Retina (tissue), 1 donor: ENCODE measurements around the gene GALNT10.

Experiments used
- DNase-seq: peaks from one replicate; pipeline ENCODE4 v3.0.0-alpha.2; 2016

Gene GALNT10

DNA sequence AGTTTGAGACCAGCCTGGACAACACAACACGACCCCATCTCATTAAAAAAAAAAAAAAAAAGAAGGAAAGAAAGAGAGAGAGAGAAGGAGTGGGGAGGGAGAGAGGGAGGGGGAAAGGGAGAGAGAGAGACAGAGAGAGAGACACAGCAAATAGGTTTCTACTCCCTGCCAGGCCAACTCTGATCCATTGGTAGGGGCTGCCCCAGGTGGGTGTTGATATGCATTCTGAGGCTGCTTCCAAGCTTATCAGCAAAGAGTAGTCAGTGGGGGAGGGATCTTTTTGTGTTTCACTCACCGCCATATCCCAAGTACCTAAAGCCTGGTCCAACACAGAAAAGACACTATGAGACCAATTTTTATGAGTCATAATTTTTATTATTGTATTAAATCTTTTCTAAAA, 198.3 kb downstream of the GALNT10 start:
- DNase-seq: no peak

DNA sequence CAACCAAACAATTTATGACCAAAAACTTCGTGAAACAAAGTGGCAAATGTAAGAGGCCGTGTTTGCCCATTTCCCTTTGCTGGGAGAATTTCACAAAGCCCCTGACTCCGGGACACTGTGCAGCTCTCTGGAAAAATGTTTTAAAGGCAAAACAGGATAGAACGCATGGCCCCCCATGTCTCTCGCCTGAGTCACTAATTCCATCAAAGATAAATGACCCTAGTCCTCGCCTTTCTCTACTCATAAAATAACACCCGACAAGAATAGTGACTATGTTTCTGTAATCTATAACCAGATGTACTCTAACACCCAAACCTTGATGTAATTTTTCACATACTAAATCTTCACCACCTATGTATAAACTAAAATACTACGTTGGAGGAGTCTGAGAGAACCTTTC, 199.6 kb downstream of the GALNT10 start:
- no peak for DNase-seq

DNA sequence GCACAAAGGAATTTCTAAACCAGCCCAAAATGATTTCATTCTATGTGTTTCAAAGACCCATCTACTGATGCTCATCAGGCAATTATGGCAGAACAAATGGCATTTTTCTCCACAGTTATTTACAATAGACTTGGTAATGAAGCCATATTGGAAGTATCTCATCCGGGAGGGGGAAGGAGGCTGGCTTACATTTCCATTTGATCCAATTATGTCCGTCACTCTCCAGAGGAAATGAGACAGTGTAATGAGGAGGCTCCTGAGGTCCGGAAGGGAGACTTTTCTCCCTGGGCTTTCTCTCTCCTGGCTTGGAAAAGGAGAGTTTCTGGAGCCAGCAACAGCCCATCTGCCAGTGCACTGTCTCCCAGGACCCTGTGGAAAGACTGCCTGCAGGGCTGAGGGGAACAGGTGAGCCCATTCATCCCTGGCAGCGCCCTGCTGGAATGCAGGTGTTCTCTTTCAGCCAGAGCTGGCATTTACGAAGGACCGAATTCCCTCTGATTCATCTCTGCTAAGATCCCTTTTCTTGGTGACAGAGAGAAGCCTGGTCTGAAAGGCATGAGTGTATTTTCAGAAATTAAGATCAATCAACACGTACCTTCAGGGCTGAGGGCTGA, 200.3 kb downstream of the GALNT10 start:
- DNase-seq: no peak

DNA sequence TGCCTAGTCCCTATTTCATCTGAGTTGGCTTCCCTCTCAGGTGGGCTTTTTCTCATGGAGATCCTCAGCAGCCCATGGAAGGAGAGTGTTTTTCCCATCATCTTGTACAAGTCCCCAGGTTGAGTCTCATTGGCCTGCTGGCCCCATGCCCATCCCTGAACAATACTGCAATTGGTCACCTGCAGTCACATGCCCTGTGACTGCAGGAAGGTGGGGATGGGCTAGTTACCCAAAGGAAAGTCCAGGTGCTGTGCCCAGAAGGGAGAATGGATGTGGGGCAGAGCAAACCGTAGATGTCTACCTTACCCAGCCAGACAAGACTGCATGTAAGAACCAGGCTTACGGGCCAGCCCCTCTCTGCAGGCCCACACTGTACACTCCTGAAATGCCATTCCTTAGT, 201.3 kb downstream of the GALNT10 start:
- DNase-seq: no peak

DNA sequence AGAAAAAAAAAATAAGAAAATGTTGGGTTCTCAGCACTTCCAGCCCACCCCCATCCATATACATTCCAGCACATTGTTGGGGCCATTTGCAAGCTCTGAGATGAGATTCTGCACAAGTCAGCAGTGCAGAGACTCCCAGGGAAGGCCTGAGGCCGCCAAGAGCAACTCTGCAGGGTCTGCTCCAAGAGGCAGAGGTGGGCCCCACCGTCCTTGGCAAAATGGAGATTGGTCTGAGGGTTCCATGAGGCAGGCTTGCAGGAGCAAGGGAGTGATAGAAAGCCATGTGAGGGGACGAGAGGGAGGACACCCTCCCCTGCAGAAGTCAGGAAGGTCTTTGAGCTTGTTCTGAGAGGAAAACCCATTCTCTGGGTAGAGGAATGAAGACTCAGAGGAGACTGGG, 203.3 kb downstream of the GALNT10 start:
- no peak for DNase-seq

DNA sequence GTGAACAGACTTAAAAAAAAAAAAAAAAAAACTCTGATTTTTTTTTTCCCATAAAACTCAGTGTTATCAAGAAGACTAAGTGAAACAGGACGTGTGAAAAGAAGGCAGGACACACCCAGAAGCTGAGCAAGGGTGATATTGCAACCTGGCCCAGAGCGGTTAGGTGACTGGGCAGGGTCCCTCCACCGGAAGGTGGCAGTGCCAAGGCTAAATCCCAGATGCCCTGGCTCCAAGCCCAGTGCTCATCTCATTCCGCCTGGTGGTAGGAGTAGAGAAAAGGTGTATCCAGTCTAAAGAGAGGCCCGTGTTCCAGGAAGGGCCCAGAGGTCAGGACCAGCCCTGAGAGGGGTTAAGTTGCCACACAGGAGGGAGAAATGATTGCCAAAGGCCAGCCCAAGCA, 203.8 kb downstream of the GALNT10 start:
- no peak for DNase-seq

DNA sequence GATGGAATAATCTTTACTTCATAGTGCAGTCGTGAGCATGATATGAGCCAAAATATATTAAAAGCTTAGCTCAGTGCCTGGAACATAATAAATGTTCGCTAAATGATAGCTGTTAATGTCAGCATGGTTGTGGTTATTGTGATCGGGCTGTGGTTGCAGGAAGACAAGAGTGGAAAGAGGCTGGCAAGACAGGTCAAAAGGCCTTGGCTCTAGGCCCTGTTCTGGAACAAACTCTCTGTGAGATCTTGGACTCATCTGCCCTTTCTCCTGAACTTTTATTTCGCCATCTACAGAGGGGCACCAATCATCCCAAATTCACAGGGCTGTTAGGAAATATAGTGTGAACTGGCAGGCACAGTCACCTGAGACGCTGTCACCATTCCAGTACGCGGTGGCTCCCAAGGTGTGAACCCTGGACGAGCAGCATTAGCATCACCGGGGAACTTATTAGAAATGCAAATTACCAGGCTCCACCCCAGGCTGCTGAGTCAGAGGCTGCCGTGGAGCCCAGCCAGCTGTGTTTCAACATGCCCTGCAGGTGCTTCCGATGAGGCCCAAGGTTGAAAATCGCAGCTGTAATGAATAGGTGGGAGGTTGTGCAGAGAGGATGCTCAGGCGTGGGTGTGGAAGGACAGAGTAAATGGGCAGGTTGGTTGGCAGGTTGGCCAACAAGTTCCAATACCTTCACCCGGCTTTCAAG, 205.0 kb downstream of the GALNT10 start:
- DNase-seq: no peak

DNA sequence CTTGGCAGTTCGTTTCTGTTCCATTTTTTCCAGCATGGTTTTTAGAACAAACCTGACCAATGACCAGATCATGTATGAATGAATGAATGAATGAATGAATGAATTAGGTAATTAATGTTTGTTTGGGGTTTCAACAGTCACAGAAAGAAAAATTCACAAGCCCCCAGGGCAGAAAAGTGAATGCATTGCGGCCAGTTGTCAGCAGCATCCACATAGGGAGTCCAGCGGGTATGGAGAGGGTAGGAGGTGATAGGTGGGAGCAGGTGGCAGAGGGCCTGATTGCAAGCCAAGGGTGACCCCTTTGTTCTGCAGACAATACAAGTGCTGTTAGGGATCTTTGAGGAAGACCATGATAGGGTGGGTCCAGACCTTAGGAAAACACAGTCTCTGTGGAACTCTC, 205.6 kb downstream of the GALNT10 start:
- DNase-seq: no peak

DNA sequence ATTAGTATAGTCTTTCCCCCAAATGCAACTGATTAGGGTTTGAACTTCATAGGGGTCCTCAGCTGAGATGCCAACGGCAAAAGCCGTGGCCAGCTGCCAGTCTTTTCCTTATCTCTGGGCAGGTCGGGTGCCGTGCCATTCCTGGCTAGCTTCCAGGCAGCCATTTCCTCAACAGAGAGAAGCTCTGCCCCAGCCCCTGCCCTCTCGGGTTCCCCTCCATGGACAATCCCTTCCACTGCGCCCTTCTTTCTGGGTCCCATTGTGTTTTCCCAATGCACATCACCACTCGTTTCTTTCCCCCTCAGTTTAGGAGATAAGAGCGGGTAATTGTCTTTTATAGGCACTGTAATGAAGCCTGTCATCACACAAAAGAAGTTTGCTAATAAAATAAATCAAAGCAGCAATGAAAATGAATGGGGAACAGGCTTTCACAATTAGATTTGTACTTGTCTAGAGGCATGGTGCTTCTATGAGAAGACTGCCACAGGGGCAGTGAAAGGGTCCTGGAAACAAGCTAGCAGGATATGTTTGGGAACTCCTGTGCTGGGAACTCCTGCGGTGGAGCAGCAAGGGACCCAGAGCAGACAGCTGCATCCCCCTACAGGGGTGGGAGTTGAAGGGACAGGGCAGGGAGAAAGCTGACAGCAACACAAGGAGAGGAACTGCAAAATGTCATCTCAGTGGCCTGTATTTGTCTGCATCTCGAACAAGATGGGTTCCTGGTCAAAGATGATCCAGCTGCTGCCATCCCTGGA, 207.3 kb downstream of the GALNT10 start:
- no peak for DNase-seq

DNA sequence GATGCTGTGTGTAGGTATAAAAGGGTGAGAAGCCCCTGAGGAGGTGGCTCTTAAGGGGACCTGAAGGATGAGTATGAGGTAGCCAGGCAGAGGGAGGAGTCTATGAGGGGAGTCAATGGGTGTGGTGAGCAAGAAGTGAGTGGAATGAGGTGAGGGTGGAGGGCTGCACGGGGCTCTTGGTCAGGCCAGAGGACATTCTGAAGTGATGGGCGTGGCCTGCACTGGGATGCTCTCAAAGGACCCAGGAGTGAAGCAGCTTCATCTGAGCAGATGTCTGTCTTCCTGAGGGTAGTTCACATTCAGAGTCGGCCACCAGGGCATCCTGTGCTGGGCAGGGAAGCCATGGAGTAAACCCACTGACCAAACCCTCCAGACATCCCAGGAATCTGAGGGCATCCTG, 210.1 kb downstream of the GALNT10 start:
- no peak for DNase-seq

DNA sequence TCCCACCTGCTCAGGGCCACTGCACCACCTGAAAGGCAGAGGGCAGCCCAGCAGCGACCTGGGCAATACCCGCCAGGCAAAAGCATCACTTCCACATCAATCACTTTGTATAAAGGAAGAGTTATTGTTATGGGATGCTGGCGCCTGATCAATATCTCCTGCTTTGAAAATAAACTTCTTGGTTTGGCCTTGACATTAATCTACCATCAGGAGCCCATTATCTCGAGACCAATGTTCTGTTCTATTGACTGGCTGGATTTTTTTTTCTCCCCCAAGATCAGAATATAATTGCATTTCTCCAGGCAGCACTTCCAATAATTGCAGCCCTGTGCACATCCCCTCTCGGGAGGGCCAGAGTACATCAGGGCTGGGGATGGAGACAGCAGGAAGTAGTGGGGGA, 210.8 kb downstream of the GALNT10 start:
- no peak for DNase-seq

DNA sequence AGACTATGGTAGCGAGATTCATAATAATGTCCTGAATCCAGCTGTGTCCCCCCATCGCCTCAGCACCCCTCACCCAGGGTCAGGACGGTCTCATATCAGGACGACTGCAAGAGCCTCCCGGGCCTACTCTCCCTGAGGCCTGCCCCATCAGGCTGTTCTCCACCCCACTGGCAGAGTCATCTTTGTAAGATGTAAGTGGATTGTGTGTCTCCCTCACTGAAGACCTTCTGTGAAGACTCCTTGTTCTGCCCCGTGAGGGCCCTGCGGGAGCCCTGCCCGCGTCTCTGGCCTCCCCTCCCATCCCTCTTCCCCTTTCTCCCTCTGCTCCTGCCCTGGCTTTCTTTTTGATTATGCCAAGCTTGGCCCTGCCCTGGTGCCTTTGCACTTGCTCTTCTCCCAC, 211.4 kb downstream of the GALNT10 start:
- no peak for DNase-seq

DNA sequence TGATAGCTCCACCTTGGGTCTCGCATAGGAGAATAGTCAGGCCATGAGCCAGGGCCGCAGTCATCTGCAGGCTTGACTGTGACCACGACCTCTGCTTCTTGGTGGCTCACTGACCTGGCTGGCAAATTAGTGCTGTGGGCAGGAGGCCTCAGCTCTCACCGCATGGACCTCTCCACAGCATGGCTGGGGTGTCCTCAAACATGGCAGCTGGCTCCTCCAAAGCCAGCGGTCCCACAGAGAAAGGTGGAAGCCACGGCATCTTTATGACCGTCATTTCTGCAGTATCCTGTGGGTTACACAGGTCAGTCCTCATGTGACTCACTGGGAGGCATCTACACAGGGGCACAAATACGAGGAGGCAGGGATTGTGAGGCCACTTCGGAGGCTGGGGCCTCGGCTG, 212.1 kb downstream of the GALNT10 start:
- no peak for DNase-seq

DNA sequence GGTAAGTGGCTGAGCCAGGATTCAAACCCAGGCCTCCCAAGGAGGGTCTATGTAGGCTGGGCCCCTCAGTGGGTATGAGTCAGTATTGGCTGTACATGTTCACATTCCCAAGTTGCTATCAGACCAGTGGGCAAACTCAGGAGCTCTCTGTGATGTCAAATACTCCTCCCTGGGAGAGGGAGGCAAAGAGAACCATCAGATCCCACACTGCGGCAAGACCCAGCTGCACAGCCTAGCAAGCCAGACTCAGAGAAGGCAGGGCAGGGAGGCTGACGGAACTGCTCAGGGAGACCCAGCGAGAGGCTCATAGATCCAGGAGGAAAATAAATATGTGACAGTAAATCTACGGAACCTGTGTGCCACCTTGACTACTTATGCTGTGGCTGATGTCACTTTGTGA, 212.7 kb downstream of the GALNT10 start:
- no peak for DNase-seq

DNA sequence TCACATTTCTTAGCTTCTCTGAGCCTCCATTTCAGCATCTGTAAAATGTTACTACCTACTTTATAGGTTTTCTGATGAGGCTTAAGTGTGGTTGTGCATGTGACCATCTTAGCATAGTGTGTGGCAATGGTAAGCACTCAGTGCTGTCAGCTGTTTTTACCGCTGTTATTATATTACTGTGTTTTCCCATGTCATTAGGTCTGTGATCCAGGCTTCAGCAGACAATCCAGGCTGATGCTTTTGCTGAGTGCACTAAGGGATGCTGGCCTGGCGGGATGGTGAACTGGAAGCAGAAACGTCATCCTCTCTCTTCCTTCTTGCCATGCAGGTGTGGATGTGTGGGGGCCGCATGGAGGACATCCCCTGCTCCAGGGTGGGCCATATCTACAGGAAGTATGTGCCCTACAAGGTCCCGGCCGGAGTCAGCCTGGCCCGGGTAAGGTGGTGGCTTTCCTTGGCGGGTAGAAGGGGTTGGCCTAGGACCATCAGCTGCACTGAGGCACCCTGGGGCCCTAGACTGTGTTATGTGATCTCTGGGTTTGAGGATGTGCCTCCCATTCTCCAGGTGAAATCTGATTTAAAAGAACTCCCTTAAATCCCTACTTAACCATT, 213.3 kb downstream of the GALNT10 start:
- no peak for DNase-seq

DNA sequence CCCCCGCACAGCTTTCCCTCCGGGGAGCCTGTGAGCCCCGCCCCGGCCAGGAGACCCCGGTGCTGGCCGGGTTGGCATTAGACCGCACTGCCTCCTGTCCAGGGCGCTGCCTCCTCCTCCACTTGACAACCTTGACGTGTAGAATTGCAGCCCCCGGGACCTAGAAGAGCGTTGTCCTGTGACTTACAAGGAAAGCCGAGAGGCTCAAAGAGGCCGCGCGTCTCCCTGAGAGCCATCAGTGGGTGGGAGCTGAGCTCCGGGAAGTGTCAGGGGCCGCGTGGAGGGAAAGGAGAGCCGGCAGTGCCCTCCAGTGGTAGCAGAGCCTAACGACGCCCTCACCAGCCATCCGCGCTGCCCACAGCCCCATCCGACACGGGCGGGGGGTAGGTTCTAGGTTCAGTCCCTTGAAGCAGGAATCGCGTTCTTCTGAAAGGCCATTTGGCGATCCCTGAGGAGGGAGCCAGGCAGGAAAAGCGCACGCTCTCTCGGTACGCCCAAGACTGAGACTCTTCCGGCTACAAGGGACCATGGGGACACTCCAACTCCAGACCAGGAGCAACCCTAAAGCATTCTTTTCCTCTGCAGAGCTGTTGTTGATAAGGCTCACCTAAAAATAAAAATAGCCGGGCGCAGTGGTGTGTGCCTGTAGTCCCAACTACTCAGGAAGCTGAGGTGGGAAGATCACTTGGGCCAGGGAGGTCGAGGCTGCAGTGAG, 214.7 kb downstream of the GALNT10 start:
- DNase-seq: peak; percentile 93

DNA sequence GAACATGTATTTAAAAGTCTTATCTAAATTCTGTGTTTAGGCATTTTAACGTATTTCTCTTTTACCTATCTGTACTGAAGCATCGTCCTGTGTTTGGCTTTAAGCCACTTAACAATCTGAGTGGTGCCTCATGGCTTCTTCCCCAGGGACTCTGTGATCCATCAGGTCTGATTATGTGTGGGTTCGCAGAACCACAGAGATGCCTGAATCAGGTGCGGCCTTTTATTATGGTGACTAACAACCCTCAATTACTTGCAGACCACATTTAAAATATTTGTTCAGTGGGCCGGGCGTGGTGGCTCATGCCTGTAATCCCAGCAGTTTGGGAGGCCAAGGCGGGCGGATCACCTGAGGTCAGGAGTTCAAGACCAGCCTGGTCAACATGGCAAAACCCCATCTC, 215.7 kb downstream of the GALNT10 start:
- no peak for DNase-seq

DNA sequence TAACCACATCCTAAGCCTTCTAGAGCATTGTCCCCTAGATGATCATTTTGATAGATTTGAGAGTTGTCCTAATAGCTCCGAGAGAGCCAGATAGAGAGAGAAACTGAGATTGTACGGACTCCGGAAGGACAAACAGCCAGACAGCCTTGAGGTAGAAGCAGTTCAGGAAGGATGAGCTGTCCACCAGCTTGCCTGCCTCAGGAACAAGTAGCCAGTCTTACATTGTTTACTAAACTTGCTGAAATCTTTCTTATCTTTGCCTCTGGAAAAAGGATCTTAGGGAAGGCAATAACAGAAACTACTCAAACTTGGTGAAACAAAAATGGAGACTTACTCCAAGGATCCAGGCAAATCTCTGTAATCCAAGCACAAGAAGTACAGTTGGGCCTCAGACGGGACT, 216.3 kb downstream of the GALNT10 start:
- no peak for DNase-seq

DNA sequence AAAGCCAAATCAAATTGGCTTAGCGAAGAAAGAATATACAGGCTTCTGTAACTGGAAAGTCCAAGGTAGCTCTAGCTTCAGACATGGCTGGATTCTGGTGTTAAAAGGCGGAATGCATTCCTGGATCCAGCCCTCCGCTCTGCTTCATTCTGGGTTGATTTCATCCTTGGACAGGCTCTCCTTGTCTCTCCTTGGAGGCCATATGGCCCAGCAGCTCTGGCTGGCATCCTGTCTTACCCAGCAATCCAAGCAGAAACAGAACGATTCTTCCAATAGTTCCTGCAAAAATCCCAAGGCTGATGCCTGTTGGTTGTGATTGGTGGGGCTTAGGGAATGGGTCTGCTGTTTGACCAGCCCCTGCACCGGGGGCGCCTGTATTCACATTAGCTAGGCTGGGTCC, 218.3 kb downstream of the GALNT10 start:
- DNase-seq: no peak

DNA sequence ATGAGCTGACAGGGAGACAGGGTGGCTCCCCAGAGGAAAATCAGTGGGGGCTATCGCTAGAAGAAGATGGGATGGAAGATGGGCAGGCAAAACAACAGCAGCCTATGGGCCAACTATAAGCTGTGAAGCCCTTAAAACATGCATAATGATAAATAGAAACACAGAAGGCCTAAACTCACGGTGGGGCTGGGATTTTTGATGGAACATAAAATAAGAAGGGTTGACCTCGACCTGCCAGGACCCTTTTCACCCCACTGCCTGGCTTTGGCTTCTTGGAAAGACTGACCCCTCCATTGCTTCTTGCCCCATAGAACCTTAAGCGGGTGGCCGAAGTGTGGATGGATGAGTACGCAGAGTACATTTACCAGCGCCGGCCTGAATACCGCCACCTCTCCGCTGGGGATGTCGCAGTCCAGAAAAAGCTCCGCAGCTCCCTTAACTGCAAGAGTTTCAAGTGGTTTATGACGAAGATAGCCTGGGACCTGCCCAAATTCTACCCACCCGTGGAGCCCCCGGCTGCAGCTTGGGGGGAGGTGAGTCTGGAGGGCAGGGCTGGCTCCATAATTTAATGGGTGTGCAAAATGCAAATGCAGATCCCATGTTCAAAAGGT, 218.8 kb downstream of the GALNT10 start:
- no peak for DNase-seq

DNA sequence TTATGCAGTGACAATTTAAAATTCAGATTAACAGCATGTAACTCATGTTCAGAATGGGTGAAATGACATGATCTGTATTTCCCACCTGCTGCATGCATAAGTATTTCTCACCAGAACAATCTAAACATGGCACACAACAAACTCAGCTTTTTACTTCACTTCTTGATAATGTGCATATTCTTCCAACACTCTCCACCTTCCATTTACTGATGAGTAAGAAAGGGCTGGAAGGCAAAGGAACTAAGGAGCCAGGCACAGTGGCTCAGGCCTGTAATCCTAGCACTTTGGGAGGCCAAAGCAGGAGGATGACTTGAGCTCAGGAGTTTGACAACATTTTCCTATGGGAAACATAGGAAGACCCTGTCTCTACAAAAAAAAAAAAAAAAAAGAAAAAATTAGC, 219.5 kb downstream of the GALNT10 start:
- no peak for DNase-seq

DNA sequence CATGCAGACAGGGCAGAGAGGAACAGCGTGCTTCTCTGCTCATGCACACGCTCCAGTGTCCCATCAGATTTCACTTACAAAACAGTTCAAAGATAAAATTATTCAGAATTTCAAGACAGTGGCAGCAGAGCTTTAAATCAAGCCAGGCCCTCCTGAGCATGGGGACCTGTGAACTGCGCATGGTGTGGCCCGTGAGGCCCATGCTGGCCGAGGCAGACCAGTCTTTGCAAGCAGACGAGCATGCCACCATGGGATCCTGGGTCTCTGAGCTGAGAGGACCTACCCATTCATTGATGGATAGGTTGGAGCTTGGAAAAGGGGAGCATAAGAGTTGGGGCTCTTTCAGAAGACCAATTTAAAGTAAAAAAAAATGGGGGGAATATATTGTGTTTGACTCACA, 220.3 kb downstream of the GALNT10 start:
- DNase-seq: no peak

DNA sequence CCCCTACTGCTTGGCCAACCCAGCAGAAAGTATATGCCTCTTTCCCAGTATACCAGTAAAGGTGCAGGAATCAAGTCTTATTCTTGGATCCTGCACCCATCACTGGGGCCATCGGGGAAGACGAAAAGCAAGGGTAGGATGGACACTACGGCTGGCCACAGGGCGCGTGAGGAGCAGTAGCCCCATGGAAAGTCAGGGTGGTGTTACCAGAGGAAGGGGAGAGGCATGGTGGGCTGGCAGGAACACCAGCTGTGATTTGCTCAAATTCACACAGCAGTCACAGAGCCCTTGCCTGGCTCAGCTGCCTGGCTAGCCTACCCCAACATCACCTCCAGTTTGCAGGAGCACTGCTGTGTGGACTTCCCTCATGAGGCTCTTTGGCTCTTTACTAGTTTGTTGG, 220.8 kb downstream of the GALNT10 start:
- no peak for DNase-seq
